ENCODE results near the gene SLC6A11.
A peak's percentile ranks its signal among the peaks of the same experiment; 100 is the strongest.

Gene SLC6A11

DNA sequence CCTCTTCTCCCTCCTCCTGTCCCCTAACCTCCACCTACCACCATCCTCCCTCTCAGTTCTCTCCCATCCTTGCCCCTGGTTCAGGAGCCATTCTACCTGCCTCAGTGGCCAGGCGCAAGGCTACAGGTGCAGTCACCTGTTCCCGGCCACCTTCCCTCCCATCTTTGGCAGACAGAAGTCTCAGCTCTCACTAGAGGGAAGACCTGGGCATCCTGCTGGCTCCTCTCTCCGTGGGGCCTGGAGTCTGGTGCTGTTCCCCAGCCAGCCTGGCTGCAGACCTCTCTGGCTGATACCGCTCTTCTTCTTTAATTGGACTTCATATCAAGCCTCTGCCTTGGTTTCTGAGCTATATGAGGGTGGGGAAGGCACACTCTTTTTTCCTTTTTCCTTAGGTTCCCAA is 123.5 kb downstream of the SLC6A11 start:
- in situ Hi-C loops (cut with HindIII; ENCODE audit: low sequenced_read_pairs): no loop called here
- H3K4me3 ChIP-seq (ENCODE audit: low read depth, low read length): no peak overlapping the region
- TF ChIP-seq, protein P1, sequence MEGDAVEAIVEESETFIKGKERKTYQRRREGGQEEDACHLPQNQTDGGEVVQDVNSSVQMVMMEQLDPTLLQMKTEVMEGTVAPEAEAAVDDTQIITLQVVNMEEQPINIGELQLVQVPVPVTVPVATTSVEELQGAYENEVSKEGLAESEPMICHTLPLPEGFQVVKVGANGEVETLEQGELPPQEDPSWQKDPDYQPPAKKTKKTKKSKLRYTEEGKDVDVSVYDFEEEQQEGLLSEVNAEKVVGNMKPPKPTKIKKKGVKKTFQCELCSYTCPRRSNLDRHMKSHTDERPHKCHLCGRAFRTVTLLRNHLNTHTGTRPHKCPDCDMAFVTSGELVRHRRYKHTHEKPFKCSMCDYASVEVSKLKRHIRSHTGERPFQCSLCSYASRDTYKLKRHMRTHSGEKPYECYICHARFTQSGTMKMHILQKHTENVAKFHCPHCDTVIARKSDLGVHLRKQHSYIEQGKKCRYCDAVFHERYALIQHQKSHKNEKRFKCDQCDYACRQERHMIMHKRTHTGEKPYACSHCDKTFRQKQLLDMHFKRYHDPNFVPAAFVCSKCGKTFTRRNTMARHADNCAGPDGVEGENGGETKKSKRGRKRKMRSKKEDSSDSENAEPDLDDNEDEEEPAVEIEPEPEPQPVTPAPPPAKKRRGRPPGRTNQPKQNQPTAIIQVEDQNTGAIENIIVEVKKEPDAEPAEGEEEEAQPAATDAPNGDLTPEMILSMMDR (IDR thresholded peaks at IDR 0.05; ENCODE audit: low read depth, low read length): no peak
- DNase-seq (ENCODE audit: low read depth, low spot score): no peak

DNA sequence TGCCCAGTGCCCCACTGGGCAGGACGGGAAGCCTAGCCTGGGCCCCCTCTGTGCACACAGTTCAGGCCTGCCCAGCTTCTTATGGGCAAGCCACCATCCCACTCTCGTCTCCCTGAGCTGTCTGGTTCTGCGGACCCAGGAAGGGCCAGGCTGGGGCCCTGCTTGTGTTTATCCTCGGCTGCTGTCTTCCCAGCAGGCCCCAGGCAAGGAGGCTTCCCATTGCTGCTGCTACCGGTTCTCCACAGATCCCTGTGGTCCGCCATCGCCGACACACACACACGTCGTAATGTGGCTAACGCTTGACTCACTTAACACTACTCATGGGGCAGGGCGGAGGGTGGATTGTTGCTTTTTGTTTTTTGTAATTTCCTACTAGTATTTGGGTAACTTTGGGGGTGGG is 124.1 kb downstream of the SLC6A11 start:
- TF ChIP-seq, protein P1 (IDR thresholded peaks at IDR 0.05; ENCODE audit: low read depth, low read length): no peak
- no peak for DNase-seq (ENCODE audit: low read depth, low spot score)
- in situ Hi-C loops (cut with HindIII; ENCODE audit: low sequenced_read_pairs): no loop called here
- no peak overlapping the region for H3K4me3 ChIP-seq (ENCODE audit: low read depth, low read length)

DNA sequence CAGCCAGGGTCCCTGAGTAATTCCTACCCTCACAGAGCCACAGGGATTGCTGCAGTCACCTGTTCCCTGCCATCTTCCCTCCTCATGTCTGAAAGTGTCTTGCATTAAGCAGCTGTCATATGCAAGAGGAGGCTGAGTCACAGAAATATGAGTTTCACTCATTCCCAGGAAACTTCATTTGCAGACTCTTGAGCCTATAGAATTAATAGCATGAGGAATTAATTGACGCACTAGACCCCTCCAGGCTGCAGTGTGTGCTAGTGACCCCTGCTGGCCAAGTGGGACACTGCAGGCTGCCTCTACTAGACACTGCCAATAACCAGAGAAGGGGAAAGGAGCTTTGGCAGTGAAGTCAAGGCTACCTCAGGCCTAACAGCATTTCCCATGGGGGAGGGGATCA is 125.9 kb downstream of the SLC6A11 start:
- H3K4me3 ChIP-seq (ENCODE audit: low read depth, low read length): no peak overlapping the region
- DNase-seq (ENCODE audit: low read depth, low spot score): no peak
- TF ChIP-seq, protein P1 (IDR thresholded peaks at IDR 0.05; ENCODE audit: low read depth, low read length): peak; percentile 81
- in situ Hi-C loops (cut with HindIII; ENCODE audit: low sequenced_read_pairs): no loop called here

DNA sequence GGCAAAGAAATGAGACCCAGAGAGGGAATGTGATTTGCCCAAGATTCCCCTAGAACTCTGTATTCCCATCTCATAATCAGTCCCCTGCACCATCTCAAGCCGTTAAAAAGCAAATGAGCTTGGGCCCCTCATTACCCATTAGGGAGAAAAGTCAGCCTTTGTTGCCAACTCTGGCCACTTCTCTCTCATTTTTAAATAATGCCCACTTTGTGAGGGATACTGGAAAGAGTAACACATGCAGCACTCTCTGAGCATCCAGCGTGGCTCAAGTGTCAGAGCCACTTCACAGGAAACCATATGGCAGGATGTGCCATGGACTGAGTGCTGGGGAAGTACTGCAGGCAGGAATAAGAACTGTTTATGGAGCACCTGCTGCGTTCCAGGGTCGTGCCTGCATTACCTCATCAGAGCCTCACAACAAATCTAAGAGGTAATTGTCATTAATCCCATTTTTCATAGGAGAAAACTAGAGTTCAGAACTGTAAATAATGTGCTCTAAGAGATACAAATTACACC is 126.7 kb downstream of the SLC6A11 start:
- DNase-seq (ENCODE audit: low read depth, low spot score): no peak
- in situ Hi-C loops (cut with HindIII; ENCODE audit: low sequenced_read_pairs): no loop called here
- TF ChIP-seq, protein P1 (IDR thresholded peaks at IDR 0.05; ENCODE audit: low read depth, low read length): no peak
- H3K4me3 ChIP-seq (ENCODE audit: low read depth, low read length): no peak overlapping the region

DNA sequence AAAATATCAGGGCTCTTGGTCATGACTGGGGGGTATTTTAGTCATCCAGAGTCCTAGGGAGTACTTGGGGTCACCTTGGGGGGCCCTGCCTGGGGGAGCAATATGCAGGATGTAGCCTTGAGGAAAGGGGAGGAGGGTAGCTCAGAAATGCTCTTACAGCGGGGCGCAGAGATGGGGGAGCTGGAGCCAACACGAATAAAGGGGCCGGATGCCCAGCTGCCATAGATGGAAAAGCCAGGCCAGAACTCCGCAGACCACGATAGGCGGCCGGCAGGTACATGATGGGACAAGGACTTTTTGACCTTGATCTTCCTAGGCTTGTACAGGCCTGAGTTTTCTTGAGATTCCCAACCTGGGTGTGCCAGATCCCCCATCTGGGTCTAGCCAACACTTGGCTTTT is 128.8 kb downstream of the SLC6A11 start:
- H3K4me3 ChIP-seq (ENCODE audit: low read depth, low read length): no peak overlapping the region
- in situ Hi-C loops (cut with HindIII; ENCODE audit: low sequenced_read_pairs): no loop called here

DNA sequence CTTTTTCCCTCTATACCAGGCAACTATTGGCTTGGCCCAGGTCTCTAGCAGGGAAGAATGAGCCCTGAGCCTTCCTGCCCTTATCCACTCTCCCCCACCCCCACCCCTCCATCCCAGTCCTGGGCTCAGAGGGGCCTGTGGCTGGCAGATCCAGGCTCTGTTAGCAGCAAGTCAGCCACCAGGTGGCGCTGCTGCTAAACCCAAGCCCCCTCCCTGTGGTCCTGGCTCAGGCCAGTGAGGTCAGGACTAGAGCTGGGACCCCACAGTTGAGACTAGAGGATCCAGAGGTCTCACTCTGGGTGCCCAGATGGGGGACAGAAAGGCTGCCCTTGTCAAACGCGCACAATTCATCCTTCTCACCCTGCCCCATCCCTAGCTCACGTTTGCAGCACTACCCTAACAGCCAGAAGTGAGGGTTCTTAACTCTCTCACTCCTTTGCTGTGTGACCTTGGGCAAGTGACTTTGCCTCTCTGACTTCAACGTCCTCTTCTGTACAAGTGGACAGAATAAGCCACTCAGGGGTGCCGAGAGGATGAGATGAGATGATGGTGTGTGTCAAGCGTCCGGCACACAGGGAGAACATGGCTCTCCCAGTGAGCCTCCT is 129.8 kb downstream of the SLC6A11 start:
- peak; percentile 22 for DNase-seq (ENCODE audit: low read depth, low spot score)
- TF ChIP-seq, protein P1 (IDR thresholded peaks at IDR 0.05; ENCODE audit: low read depth, low read length): peak; percentile 91
- in situ Hi-C loops (cut with HindIII; ENCODE audit: low sequenced_read_pairs): no loop called here
- no peak overlapping the region for H3K4me3 ChIP-seq (ENCODE audit: low read depth, low read length)

More for the DNA sequence above, 128.8 kb downstream of the SLC6A11 start:
- no peak for DNase-seq (ENCODE audit: low read depth, low spot score)
- TF ChIP-seq, protein P1 (IDR thresholded peaks at IDR 0.05; ENCODE audit: low read depth, low read length): no peak

Data from astrocyte of the spinal cord (primary cell).